ENCODE results near the gene GTF2F2. TPM values are rescaled to one million over a fixed set of nuclear protein-coding genes. Genes with fewer than 3 reads are reported as not detected.

GTF2F2 gene
- total and polyA plus RNA-seq, 8 donors, result 8.7 to 30.7 (median 16.2) TPM

- no peak for DNase-seq
- intact Hi-C loops (cut with DNase I; ENCODE audit: low total_unique reads), result no loop called here
- peaks cover 7 to 34% (median 27%) of the 10 kb centered on the region in 4 donors for H3K36me3 ChIP-seq
- 85 to 96% (median 90%) methylated on average over 3 of the region's 3 CpGs for WGBS, 5 donors
- peaks cover 0 to 14% (median 5%) of the 10 kb centered on the region in 4 donors for H3K9me3 ChIP-seq
- TF ChIP-seq POLR2A (IDR thresholded peaks at IDR 0.05), result no peak
- no peak for TF ChIP-seq CTCF (IDR thresholded peaks at IDR 0.05)
- TF ChIP-seq EP300 (IDR thresholded peaks at IDR 0.05), result no peak
- TF ChIP-seq POLR2AphosphoS5 (IDR thresholded peaks at IDR 0.05), result no peak
- no peaks in the 10 kb centered on the region for H3K27me3 ChIP-seq
- H3K27ac ChIP-seq, result no peak overlapping the region
- H3K4me3 ChIP-seq, result no peak overlapping the region
- no peaks in the 10 kb centered on the region for H3K4me1 ChIP-seq
Observed at GRCh38 chr13:45136741-45137504, 16.6 kb downstream of the GTF2F2 start.

GRCh38 chr13:45137526-45137925 lies 17.2 kb downstream of the GTF2F2 start:
- Histone ChIP-seq H3K27me3 (no peaks in the 10 kb centered on the region), H3K36me3 (peaks cover 7 to 34% (median 27%) of the 10 kb centered on the region in 4 donors), H3K9me3 (peaks cover 0 to 13% (median 5%) of the 10 kb centered on the region in 4 donors), H3K27ac (no peak overlapping the region), H3K4me3 (no peak overlapping the region), H3K4me1 (peaks cover 0 to 4% (median 1%) of the 10 kb centered on the region in 4 donors)
- intact Hi-C loops (cut with DNase I; ENCODE audit: low total_unique reads), result no loop called here
- DNase-seq, result no peak
- TF ChIP-seq POLR2A (IDR thresholded peaks at IDR 0.05) (no peak), CTCF (IDR thresholded peaks at IDR 0.05) (no peak), EP300 (IDR thresholded peaks at IDR 0.05) (no peak), POLR2AphosphoS5 (IDR thresholded peaks at IDR 0.05) (no peak)
- WGBS, 5 donors, result 88 to 99% (median 97%) methylated on average over 2 of the region's 2 CpGs

DNA sequence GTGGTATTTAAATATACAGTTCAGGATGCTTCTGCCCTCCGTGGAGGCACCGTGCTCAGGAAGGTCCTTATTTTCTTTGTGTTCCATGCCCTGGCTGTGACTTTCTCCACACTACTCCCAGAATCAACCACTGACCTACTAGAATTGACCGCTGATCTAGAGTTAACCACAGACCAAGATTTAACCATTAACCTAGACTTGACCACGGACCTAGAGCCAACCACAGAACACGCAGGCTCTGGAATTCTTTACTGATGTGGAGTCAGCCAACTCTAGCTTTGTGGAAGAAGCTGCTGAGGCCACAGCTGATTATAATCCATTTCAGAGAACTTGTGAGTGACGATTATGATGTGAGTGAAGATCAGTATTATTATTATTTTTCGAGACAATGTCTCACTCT lies 18.0 kb downstream of the GTF2F2 start:
- intact Hi-C loops (cut with DNase I; ENCODE audit: low total_unique reads), result no loop called here
- Histone ChIP-seq H3K4me1 (peaks cover 0 to 12% (median 8%) of the 10 kb centered on the region in 4 donors), H3K27ac (no peak overlapping the region), H3K4me3 (no peak overlapping the region), H3K9me3 (peaks cover 0 to 5% (median 3%) of the 10 kb centered on the region in 4 donors), H3K36me3 (peaks cover 7 to 34% (median 27%) of the 10 kb centered on the region in 4 donors), H3K27me3 (no peaks in the 10 kb centered on the region)
- TF ChIP-seq CTCF (IDR thresholded peaks at IDR 0.05) (no peak), POLR2A (IDR thresholded peaks at IDR 0.05) (no peak), POLR2AphosphoS5 (IDR thresholded peaks at IDR 0.05) (no peak), EP300 (IDR thresholded peaks at IDR 0.05) (no peak)
- WGBS, 5 donors, result 92 to 93% (median 93%) methylated on average over 7 of the region's 7 CpGs
- DNase-seq, result no peak

- H3K27ac ChIP-seq, result no peak overlapping the region
- H3K9me3 ChIP-seq, result no peaks in the 10 kb centered on the region
- no peaks in the 10 kb centered on the region for H3K27me3 ChIP-seq
- H3K4me3 ChIP-seq, result no peak overlapping the region
- no peak for DNase-seq
- TF ChIP-seq CTCF (IDR thresholded peaks at IDR 0.05) (no peak), POLR2AphosphoS5 (IDR thresholded peaks at IDR 0.05) (no peak), POLR2A (IDR thresholded peaks at IDR 0.05) (no peak), EP300 (IDR thresholded peaks at IDR 0.05) (no peak)
- 88 to 100% (median 95%) methylated on average over 1 of the region's 1 CpG for whole genome bisulfite sequencing, 5 donors
- H3K4me1 ChIP-seq, result peaks cover 0 to 17% (median 8%) of the 10 kb centered on the region in 4 donors
- H3K36me3 ChIP-seq, result peaks cover 7 to 34% (median 27%) of the 10 kb centered on the region in 4 donors
- intact Hi-C loops (cut with DNase I; ENCODE audit: low total_unique reads), result no loop called here
Observed at GRCh38 chr13:45141369-45141768, 21.1 kb downstream of the GTF2F2 start.

Measured in stomach (tissue), 9 donors.